ENCODE results near the gene TRAPPC4.
A peak's percentile ranks its signal among the peaks of the same experiment; 100 is the strongest.
"Not testable (repeated sequence)": the region's sequence is repeated elsewhere in the genome, so short reads cannot be mapped to it uniquely, and the experiment has no call there.

Gene TRAPPC4

GRCh38 chr11:119038884-119039283 is 20.3 kb downstream of the TRAPPC4 start:
- no peak for DNase-seq

GRCh38 chr11:119039471-119039870 is 20.9 kb downstream of the TRAPPC4 start:
- not testable (repeated sequence) for DNase-seq

- DNase-seq, result no peak
Observed at GRCh38 chr11:119041821-119042514, 23.4 kb downstream of the TRAPPC4 start.

- no peak for DNase-seq
Observed at GRCh38 chr11:119042927-119043326, 24.4 kb downstream of the TRAPPC4 start.

GRCh38 chr11:119044708-119045107 is 26.1 kb downstream of the TRAPPC4 start:
- DNase-seq, result no peak

GRCh38 chr11:119046489-119046888 is 27.9 kb downstream of the TRAPPC4 start:
- no peak for DNase-seq

- DNase-seq, result no peak
Observed at GRCh38 chr11:119047205-119047604, 28.6 kb downstream of the TRAPPC4 start.

- DNase-seq, result no peak
Observed at GRCh38 chr11:119048644-119049043, 30.1 kb downstream of the TRAPPC4 start.

- no peak for DNase-seq
Observed at GRCh38 chr11:119049081-119049480, 30.5 kb downstream of the TRAPPC4 start.

- DNase-seq, result no peak
Observed at GRCh38 chr11:119051440-119052162, 33.0 kb downstream of the TRAPPC4 start.

GRCh38 chr11:119052163-119052814 is 33.7 kb downstream of the TRAPPC4 start:
- DNase-seq, result no peak

- DNase-seq, result no peak
Observed at GRCh38 chr11:119054418-119054817, 35.9 kb downstream of the TRAPPC4 start.

GRCh38 chr11:119055901-119056300 is 37.3 kb downstream of the TRAPPC4 start:
- no peak for DNase-seq

GRCh38 chr11:119056421-119056999 is 37.9 kb downstream of the TRAPPC4 start:
- DNase-seq, result peak; percentile 43

GRCh38 chr11:119057000-119057769 is 38.6 kb downstream of the TRAPPC4 start, which contains the start of gene HYOU1:
TSS of gene HYOU1 (minus strand) at chr11:119057205. CDS start at chr11:119056160, 1,045 bp downstream.
- peak; percentile 99 for DNase-seq

- DNase-seq, result not testable (repeated sequence)
Observed at GRCh38 chr11:119059128-119059527, 40.6 kb downstream of the TRAPPC4 start.

- no peak for DNase-seq
Observed at GRCh38 chr11:119061256-119061655, 42.7 kb downstream of the TRAPPC4 start.

GRCh38 chr11:119062779-119063178 is 44.2 kb downstream of the TRAPPC4 start:
- no peak for DNase-seq

- peak; percentile 38 for DNase-seq
Observed at GRCh38 chr11:119065369-119065768, 46.8 kb downstream of the TRAPPC4 start.

- peak; percentile 98 for DNase-seq
Observed at GRCh38 chr11:119067371-119068222, 49.0 kb downstream of the TRAPPC4 start, which contains the start of gene VPS11. TSS of gene VPS11 (plus strand) at chr11:119067818. CDS start at chr11:119067824, 6 bp downstream.

All from activated CD4-positive, alpha-beta T cell treated with anti-CD3 and anti-CD28 coated beads, Interleukin-2, amount 50 U/mL, for 1 hour (primary cell).